Measurements from ENCODE around the gene CYP2R1.

DNA sequence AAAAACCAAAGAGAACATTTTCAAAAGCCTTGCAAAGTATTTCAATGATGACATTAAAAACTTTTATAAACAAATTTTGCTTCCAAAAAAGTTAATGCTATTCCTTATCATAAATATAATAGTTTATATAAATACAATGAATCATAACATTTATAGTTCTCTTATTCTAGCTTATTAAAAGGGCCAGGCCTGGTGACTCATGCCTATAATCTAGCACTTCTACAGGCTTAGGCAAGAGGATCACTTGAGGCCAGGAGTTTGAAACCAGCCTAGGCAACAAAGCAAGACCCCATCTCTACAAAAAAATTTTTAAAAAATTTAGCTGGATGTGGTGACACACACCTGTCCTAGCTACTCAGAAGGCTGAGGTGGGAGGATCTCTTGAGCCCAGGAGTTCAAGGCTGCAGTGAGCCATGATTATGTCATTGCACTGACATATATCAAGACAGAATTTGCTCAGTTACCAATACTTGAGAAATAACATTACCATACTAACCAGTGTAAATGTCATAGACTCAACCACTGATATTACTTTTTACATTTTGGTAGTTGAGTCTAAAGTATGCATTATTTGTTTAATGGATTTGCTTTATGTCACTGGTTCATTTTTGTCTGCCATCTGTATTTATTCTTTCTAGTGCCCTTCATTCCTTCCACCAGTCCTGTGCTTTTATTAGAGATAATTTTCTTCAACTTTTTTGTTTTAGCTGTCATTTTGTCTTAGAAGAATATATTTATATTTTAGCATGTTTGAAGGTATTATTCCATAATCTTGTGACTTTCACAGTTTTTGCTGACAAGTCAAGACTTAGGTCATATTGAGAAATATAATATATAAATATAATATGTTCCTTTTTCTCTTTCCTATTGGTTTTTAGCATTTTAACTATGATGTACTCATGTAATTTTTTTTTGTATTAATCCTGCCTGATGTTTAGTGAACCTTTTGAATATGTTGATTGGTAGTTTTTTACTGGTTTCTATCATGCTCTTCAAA, 56.2 kb downstream of the CYP2R1 start:
- TF ChIP-seq POLR2A (IDR thresholded peaks at IDR 0.05; ENCODE audit: low read length): no peak
- TF ChIP-seq GATA1 (IDR thresholded peaks at IDR 0.05; ENCODE audit: low read depth, low read length): no peak
